NOMO-1 treated with DMSO at 0.1 percent for 48 hours (cell line): Measurements from ENCODE around the gene UBXN2A.
"Not testable (repeated sequence)": the region's sequence is repeated elsewhere in the genome, so short reads cannot be mapped to it uniquely, and the experiment has no call there.

Experiments
- DNase-seq: peaks from one replicate; lab custom pipeline; 2025; ENCODE audit not compliant: unreplicated experiment; lab: John Stamatoyannopoulos, UW

The UBXN2A gene

DNA sequence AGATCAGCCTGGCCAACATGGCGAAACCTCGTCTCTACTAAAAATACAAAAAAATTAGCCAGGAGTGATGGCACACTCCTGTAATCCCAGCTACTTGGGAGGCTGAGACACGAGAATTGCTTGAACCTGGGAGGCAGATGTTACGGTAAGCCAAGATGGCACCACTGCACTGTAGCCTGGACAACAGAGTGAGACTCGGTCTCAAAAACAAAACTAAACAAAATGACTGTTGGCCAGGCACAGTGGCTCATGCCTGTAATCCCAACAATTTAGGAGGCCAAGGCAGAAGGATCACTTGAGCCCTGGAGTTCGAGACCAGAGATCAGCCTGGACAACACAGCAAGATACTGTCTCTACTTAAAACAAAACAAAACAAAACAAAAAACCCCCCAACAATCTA lies 102.9 kb downstream of the UBXN2A start:
- not testable (repeated sequence) for DNase-seq

DNA sequence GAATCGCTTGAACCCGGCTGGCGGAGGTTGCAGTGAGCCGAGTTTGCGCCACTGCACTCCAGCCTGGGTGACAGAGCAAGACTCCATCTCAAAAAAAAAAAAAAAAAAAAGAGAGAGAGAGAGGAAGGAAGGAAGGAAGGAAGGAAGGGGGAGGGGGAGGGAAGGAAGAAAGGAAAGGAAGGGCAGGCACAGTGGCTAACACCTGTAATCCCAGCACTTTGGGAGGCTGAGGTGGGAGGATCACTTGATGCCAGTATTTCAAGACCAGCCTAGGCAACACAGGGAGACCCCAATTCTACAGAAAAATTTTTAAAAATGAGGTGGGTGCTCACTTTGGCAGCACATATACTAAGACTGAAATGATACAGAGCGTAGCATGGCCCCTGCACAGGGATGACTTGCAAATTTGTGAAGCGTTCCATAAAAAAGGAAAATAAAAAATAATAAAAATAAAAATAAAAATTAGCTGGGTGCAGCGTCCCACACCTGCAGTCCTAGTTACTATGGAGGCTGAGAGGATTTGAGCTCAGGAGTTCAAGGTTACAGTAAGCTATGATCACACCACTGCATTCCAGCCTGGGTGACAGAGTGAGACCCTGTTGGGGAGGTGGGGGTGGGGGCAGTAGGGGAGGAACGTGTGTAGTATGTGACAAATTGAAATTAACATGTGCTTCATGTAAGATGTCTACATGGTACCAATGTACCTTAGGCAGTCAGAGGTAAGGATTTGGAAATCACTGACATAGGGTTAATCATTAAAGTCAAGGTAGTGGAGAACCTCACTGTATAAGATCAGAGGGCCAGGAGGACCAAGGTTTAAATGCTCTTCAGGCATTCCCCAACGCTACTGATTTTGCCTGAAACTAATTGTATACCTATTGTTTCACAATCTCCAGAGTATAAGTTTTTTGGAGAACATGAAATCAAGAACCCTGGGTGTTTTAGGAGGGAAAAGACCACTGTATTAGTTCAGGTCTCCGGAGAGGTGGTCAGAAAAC lies 105.5 kb downstream of the UBXN2A start:
- no peak for DNase-seq

DNA sequence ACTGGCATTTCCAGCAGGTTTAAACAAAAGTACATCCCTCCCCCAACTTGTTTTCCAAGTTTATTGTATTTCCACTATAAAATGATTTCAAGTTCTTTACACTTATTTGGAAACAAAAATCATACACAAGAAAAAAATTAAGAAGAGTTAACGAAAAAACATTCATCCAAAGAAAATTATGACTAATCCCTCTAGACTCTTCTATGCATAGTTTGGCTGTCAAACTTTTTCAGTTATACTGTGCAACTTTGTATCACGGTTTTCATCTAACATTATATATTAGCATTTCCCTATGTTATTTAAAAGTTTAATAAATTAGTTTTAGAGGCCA lies 106.3 kb downstream of the UBXN2A start:
- DNase-seq, result no peak

DNA sequence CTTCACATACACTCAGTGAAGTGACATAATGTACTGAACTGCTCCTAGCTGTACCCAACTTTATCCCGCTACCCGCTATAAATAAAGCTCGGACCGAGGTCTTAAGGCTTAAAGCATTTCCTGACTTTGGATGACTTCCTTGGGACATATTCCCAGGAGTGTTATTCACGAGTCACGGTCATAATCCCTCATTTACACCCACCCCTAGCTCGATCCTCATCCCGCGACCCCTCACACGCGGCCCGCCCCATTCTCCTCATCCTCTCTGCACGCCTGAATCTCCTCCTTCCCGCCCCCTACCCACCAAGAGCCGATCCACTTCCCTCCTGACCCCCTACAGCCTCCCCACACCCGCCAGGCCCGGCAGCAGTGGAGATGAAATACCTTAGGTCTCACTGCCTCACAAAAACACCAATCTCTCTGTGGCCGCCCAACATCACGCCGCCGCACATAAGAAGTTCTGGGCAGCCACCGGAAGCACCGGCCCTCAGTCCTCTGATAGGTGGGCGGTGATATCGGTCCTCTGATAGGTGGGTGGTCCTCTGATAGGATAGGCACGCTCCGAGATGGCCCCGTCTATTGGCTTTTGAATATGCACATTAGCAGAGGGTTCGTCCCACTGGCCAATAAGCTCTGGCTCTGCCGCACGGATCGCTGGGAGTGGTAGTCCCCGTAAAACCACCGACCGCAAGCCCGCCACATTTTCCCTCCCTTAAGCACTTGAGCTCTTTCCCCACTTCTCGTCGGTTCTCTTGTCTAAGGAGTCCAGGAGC lies 106.9 kb downstream of the UBXN2A start, which contains the start of gene WDCP:
TSS of gene WDCP (minus strand) at position 462 of the 773 bp plus-strand sequence. CDS start 7,897 bp downstream, outside the sequence.
- DNase-seq, result peak; percentile 100

DNA sequence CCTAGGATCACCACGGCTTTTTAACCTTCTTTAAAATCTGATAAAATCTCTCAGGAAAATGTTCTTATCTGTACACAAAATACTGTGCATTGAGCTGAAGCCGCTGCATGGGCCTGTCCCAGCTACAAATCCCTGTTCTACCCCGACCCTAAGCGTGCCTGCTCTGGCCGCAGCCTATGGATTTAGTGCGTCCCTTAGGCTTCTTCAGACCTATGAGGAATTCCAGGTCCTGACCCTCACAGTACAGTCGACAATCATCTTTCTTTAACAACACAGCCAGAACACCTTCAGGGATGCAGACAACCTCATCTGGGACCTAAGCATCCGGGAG lies 107.4 kb downstream of the UBXN2A start:
- DNase-seq, result no peak

DNA sequence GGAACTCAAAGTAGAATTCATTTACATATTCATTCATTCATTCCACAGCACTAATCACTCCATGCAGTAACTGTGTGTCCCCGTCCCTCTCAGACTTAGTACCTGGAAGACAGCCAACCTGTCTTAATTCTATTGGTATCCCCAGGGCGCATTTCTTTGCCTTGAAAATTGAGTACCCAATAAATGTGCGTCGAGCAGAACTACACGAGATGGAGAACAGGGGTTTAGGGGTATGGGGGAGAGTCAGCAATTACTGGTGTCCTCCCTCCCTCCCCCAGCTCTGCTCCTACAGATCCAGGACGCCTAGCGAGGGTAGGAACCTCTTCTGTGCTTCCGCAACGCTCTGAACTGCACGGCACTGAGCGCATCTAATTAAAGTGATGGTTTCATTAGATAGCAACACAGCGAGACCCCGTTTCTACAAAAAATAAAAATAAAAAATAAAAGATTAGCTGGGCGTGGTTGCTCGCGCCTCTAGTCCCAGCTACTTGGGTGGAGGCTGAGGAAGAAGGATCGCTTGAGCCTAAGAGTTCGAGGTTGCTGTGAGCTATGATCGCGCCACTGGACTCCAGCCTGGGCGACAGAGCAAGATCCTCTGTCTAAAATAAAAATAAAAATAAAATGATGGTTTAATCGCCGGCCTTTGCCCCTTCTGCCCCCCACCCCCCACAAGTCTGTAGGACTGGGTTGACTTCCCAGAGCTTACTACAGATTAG lies 108.7 kb downstream of the UBXN2A start:
- no peak for DNase-seq

DNA sequence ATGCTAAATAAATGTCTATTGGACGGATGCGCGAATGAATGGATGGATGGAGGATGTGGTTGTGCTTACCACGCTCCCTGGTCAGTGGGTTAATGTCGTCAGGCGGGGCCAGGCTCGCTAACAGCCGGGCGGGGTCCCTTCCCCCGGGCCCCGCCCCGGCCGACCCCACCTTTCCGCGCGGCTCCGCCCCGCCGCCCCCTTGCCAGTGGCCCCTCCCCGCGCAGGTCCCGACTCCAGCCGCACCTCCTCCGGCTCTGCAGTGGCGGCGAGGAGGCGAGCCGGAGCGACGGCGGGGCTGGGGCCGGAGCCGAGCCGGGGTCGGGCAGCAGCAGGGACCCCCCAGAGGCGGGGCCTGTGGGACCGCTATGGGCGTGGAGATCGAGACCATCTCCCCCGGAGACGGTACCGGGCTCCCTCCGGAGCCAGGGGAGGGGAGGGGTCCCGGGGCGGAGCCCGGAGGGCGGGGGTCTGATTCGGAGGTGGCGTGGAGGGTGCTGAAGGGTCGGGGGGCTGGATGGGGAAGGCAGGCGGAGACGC lies 109.3 kb downstream of the UBXN2A start, which contains the start of gene FKBP1B:
TSS of gene FKBP1B (plus strand) at position 257 of the 537 bp plus-strand sequence. CDS start at position 366, 109 bp downstream.
- DNase-seq, result no peak

DNA sequence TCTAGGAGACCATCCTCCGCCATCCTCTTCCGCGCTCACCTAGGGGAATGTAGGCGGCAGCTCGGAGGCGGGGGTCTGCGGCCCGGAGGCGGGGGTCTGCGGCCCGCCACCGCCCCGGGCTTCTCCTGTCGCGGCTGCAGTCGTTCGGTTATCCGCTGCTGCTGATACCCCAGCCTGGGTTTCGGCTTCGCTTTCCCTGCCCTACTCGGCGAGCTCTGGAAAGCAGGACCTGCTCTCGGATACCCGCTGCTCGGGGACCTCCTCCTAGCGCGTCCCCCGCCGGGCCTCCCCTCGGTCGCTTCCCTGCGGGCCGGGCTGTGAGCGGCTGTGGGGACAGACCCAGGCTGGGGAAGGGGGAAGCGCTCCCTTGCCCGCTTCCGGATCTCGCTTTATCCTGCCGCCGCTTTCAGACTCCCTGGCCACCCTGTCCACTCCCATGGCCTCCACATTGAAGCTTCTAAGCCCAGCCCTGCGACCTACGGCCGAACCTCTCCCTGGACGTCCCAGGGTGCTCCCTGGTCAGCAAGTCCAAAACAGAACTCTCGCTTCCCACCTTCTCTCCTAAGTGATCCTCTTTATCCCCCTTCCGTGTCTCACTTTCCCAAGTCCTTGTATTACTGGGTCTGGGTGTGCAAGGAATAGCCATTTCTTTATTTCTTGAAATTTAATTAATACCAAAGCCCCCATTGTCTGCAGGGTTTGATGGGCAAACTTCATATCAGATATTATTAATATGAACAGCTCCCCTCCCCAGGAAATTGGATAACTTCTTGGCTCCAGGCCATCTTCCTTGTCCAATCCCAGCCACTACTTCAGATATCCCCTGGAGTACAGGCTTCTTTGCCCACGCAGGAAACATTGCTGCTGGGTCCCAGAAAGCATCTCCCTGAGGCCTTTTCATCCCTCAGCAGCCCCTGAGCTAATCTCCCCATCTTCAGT lies 110.0 kb downstream of the UBXN2A start:
- DNase-seq, result no peak

DNA sequence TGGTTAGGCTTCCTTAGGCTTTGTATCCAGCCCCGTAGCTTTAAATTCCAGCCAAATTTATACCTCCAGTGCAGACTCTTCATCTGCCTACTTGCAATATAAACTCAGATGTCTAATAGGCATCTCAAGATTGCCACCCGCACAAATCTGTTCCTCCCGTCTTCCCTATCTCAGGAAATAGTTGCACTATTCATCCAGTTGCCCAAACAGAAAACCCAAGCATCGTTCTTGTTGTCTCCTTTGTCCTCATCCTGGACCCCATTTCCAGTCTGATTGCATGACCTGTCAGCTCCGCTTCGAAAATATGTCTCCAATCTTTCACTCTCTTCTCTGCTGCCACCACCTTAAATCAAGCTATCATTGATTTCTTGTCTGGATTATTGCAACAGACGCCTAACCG lies 111.6 kb downstream of the UBXN2A start:
- no peak for DNase-seq

DNA sequence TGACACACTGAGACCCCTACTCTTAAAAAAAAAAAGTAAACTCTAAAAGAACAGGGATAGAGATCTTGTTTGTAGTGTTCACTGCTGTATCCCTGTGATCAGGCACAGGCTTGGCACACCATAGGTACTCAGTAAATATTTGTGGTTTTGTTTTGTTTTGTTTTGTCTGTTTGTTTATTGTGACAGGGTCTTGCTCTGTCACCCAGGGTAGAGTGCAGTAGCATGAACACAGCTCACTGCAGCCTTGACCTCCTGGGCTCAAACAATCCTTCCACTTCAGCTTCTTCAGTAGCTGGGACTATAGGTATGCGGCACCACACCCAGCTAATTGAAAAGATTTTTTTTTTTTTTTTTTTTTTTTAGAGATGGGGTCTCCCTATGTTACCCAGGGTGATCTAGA lies 112.7 kb downstream of the UBXN2A start:
- DNase-seq, result no peak
